Measurements from ENCODE around the gene SERPINA3.

SERPINA3 gene

DNA sequence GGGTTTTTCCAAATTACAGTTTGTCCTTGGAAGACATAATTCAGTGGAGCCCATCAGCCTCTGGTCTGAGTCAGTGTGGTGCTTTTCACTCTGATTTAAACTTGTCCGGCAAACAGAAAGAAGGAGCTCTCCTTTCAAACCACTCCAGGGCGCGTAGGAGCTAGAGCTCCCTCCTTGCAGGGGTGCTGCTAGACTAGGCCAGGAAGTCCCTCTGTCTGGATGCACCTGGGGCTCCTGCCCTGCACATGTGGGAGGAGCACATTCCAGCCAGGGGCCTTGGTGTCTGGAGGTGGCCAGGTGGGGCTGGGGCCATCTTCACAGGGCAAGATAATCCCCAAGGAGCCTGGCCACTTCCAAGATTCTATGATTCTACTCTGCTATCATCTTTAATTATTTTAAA, 3.1 kb downstream of the SERPINA3 start:
- no peak for DNase-seq
- Histone ChIP-seq H3K4me3 (ENCODE audit: low read depth, low read length) (no peak overlapping the region), H3K36me3 (replicated peaks) (no peaks in the 10 kb centered on the region), H3K27ac (no peak overlapping the region), H3K27me3 (replicated peaks) (no peaks in the 10 kb centered on the region)
- TF ChIP-seq CTCF (IDR thresholded peaks at IDR 0.05; ENCODE audit: low read depth, low read length, missing control alignments): no peak
- in situ Hi-C loops (cut with HindIII; ENCODE audit: low pct_ligation_motif_present, low sequenced_read_pairs): no loop called here

DNA sequence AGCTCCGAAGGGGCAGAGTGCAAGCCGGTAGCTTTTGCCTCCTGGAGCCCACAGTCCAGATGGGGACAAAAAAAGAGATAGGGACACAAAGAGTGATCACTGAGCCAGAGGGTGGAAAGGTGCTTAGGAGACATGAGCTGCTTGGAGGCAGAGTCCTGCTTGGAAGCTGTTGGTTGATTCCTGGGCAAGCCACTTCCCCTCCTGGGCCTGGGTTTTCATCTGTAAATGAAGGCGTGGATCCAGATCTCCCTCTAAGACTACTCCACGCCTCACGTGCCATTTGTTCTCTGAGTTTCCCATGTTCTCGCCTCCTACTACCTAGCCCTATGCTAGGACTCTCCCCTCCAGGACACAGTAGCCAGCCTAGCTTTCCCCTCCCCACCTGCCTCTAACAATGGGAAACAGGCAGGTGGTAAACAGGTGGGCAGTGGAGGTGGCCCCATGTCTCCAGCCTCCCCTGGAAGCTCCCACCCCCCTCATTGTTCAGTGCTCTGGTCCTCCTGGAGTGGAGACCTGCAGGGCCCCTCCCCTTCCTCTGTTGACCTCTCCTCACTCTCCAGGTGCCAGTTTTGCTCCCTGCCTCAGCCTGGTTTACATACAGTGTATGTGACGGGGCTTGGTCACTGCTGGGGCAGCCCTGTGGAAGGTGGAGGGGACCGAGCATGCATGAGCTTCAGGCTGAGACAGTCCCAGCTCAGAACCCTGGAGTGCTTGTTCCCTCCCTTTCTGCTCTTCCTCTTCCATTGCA, 3.8 kb downstream of the SERPINA3 start:
- Histone ChIP-seq H3K27ac (no peak overlapping the region), H3K27me3 (replicated peaks) (no peaks in the 10 kb centered on the region), H3K36me3 (replicated peaks) (no peaks in the 10 kb centered on the region), H3K4me3 (ENCODE audit: low read depth, low read length) (no peak overlapping the region)
- in situ Hi-C loops (cut with HindIII; ENCODE audit: low pct_ligation_motif_present, low sequenced_read_pairs): no loop called here
- TF ChIP-seq CTCF (IDR thresholded peaks at IDR 0.05; ENCODE audit: low read depth, low read length, missing control alignments): no peak
- DNase-seq: no peak

DNA sequence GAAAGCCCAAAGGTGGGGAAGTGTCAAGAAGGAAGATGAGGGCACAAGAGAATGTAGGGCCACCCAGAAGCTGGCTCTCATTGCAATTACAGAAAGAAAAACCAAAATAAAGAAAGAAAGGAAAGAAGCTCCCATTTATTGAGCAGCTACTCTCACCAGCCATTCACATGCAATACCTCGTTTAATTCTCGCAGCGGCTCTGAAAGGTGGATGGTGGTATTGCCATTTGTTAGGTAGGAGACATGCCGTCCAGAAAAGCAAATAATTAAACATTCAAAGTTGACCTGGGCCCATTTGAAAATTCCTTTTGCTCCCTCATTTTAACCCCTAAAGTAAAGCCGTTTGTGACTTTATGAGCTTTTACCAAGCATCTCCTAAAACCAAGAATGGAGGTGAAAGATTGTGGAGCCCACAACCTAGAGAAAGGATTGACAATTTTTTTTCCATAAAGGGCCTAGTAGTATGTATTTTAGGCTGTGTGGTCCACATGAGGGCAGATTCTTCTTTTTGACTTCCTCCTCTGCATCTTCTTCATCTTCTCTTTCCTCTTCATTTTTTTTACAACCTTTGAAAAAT, 5.3 kb downstream of the SERPINA3 start:
- no peaks in the 10 kb centered on the region for H3K27me3 ChIP-seq (replicated peaks)
- TF ChIP-seq CTCF (IDR thresholded peaks at IDR 0.05; ENCODE audit: low read depth, low read length, missing control alignments): no peak
- no peak overlapping the region for H3K27ac ChIP-seq
- no peak for DNase-seq
- no peak overlapping the region for H3K4me3 ChIP-seq (ENCODE audit: low read depth, low read length)
- in situ Hi-C loops (cut with HindIII; ENCODE audit: low pct_ligation_motif_present, low sequenced_read_pairs): no loop called here
- H3K36me3 ChIP-seq (replicated peaks): no peaks in the 10 kb centered on the region

- no peak for TF ChIP-seq CTCF (IDR thresholded peaks at IDR 0.05; ENCODE audit: low read depth, low read length, missing control alignments)
- in situ Hi-C loops (cut with HindIII; ENCODE audit: low pct_ligation_motif_present, low sequenced_read_pairs): no loop called here
- no peaks in the 10 kb centered on the region for H3K36me3 ChIP-seq (replicated peaks)
These were observed 6.0 kb downstream of the SERPINA3 start for GRCh38 chr14:94617988-94618822.

DNA sequence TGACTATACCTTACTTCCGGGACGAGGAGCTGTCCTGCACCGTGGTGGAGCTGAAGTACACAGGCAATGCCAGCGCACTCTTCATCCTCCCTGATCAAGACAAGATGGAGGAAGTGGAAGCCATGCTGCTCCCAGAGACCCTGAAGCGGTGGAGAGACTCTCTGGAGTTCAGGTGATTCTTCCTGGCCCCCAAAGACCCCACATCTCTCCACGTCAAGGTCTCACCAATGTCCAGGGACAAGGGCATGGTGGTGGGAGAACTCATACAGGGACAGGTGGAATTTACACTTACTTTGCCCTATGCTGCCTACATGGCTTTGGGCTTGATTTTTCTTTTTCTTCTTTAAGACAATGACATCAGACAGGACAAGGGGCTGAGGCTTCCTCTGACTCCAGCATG, 7.1 kb downstream of the SERPINA3 start:
- Histone ChIP-seq H3K36me3 (replicated peaks) (no peaks in the 10 kb centered on the region), H3K27me3 (replicated peaks) (no peaks in the 10 kb centered on the region), H3K27ac (no peak overlapping the region), H3K4me3 (ENCODE audit: low read depth, low read length) (no peak overlapping the region)
- in situ Hi-C loops (cut with HindIII; ENCODE audit: low pct_ligation_motif_present, low sequenced_read_pairs): no loop called here
- DNase-seq: no peak
- no peak for TF ChIP-seq CTCF (IDR thresholded peaks at IDR 0.05; ENCODE audit: low read depth, low read length, missing control alignments)

More at GRCh38 chr14:94617988-94618822, 6.0 kb downstream of the SERPINA3 start:
- H3K27me3 ChIP-seq (replicated peaks): no peaks in the 10 kb centered on the region
- no peak overlapping the region for H3K27ac ChIP-seq
- no peak for DNase-seq
- no peak overlapping the region for H3K4me3 ChIP-seq (ENCODE audit: low read depth, low read length)
